GM12892 (cell line): Measurements from ENCODE around the gene LRRC9.

Experiments used
- POLR2A ChIP-seq: IDR thresholded peaks from 2 replicates; pipeline ENCODE4 v1.6.1; 2011; ENCODE audit warnings: low read depth, low read length, control low read depth
- POLR2AphosphoS5 ChIP-seq: IDR thresholded peaks from 2 replicates; pipeline ENCODE4 v1.6.1; 2011; ENCODE audit warnings: low read depth, low read length, control low read depth
- TAF1 ChIP-seq: IDR thresholded peaks from 2 replicates; pipeline ENCODE4 v1.6.1; 2011; ENCODE audit warnings: low read depth, mild to moderate bottlenecking, control low read depth, low read length, borderline replicate concordance

- TF ChIP-seq POLR2A (no peak), POLR2AphosphoS5 (no peak), TAF1 (no peak)
These were observed 186.4 kb downstream of the LRRC9 start for GRCh38 chr14:60106339-60106738.
